GM12865 (cell line): Measurements from ENCODE around the gene TMEM164.

ENCODE experiments used
- DNase-seq: peaks from one replicate; pipeline ENCODE4 v3.0.0; 2010; ENCODE audit warnings: low read depth
- H3K4me3 ChIP-seq: 2 replicates; pipeline ENCODE4 v1.5.1; 2011; ENCODE audit warnings: mild to moderate bottlenecking, low read depth, low read length, control low read depth
- CTCF ChIP-seq: IDR thresholded peaks from 2 replicates; pipeline ENCODE4 v1.5.1; 2011; ENCODE audit warnings: low read length, control low read depth, low read depth, inconsistent platforms; ENCODE audit not compliant: insufficient read depth; ENCODE audit errors: missing control alignments

The TMEM164 gene

GRCh38 chrX:109995155-109995554 lies 7.8 kb upstream of the TMEM164 start:
- H3K4me3 ChIP-seq = no peak overlapping the region
- no peak for TF ChIP-seq CTCF
- DNase-seq = no peak

GRCh38 chrX:109997786-109998452 lies 5.0 kb upstream of the TMEM164 start:
- DNase-seq = no peak
- no peak overlapping the region for H3K4me3 ChIP-seq
- TF ChIP-seq CTCF = no peak

- TF ChIP-seq CTCF = no peak
- no peak overlapping the region for H3K4me3 ChIP-seq
- no peak for DNase-seq
These were observed 2.9 kb upstream of the TMEM164 start for GRCh38 chrX:110000000-110000399.

- TF ChIP-seq CTCF = no peak
- H3K4me3 ChIP-seq = no peak overlapping the region
- no peak for DNase-seq
These were observed 1.8 kb upstream of the TMEM164 start for GRCh38 chrX:110000847-110001713.

- TF ChIP-seq CTCF = no peak
- DNase-seq = no peak
- H3K4me3 ChIP-seq = peak overlapping the region; percentile 79
These were observed 1.1 kb upstream of the TMEM164 start for GRCh38 chrX:110001740-110002299.

GRCh38 chrX:110003167-110004156 lies 548 bp downstream of the TMEM164 start:
- no peak for TF ChIP-seq CTCF
- DNase-seq = peak; percentile 29
- peak overlapping the region; percentile 79 for H3K4me3 ChIP-seq
